ENCODE results near the gene TLX2. TPM values are rescaled to one million over a fixed set of nuclear protein-coding genes. Genes with fewer than 3 reads are reported as not detected.

TLX2 gene
- total RNA-seq, 1 experiment from 2014 or later = not detected

DNA sequence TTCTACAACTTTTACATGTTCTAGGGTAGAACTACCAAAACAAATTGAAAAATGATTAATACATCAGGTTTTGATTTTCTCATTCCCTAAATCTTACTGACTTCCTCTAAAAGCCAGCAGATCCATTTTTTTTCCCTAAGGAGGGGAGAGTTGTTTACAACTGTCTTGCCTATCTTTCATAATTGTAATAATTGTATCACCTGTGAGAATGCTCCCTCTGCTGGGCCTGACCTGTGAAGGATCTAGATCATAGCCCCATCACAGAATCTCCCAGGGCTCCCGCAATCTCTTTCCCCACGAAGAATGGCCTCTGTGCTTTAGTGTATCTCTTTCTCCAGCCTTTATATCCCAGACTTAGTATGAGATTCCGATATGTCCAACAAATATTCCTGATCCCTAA, 30.4 kb downstream of the TLX2 start:
- intact Hi-C loops (cut with micrococcal nuclease; ENCODE audit: unreplicated experiment) = no loop called here
- H3K4me1 ChIP-seq (ENCODE audit: insufficient read depth, low read length, poor library complexity, severe bottlenecking) = peaks cover 10% of the 10 kb centered on the region

DNA sequence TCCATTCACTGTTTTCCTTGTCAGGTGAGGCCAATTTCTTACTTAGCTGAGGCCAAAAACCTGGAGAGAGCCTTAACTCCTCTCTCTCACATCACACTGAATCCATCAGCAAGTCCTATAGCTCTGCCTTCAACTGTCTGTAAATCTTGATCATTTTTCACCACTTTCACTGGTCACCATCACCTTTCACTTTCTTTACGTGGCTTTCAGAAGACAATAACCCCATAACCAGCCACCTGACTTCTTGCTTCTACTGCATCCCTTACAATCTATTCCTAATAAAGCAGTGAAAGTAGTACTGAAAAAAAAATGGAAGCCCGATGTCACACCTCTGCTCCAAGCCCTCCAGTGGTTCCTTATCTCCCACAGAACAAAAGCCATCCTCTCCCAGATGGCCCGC, 31.8 kb downstream of the TLX2 start:
- H3K36me3 ChIP-seq (ENCODE audit: insufficient read depth, low read length, poor library complexity, severe bottlenecking) = no peaks in the 10 kb centered on the region
- ChIA-PET CTCF (no interaction called here), POLR2A (ENCODE audit: low non-redundant PET) (no interaction called here)
- no peaks in the 10 kb centered on the region for H3K9me3 ChIP-seq (ENCODE audit: low read depth, low read length, poor library complexity, severe bottlenecking)
- H3K27ac ChIP-seq (ENCODE audit: low read depth, low read length, poor library complexity, severe bottlenecking) = no peak overlapping the region
- TF ChIP-seq, protein P1, sequence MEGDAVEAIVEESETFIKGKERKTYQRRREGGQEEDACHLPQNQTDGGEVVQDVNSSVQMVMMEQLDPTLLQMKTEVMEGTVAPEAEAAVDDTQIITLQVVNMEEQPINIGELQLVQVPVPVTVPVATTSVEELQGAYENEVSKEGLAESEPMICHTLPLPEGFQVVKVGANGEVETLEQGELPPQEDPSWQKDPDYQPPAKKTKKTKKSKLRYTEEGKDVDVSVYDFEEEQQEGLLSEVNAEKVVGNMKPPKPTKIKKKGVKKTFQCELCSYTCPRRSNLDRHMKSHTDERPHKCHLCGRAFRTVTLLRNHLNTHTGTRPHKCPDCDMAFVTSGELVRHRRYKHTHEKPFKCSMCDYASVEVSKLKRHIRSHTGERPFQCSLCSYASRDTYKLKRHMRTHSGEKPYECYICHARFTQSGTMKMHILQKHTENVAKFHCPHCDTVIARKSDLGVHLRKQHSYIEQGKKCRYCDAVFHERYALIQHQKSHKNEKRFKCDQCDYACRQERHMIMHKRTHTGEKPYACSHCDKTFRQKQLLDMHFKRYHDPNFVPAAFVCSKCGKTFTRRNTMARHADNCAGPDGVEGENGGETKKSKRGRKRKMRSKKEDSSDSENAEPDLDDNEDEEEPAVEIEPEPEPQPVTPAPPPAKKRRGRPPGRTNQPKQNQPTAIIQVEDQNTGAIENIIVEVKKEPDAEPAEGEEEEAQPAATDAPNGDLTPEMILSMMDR (conservative IDR thresholded peaks at IDR 0.05; ENCODE audit: low read depth, low read length) = no peak
- TF ChIP-seq EZH2 (IDR thresholded peaks at IDR 0.05; ENCODE audit: borderline replicate concordance, low read depth, low read length, poor library complexity, severe bottlenecking) = no peak
- intact Hi-C loops (cut with micrococcal nuclease; ENCODE audit: unreplicated experiment) = no loop called here
- BruUV-seq (replicated peaks) = no TSS peak
- H3K27me3 ChIP-seq (replicated peaks; ENCODE audit: insufficient read depth, low read depth, low read length, poor library complexity) = peaks cover 14% of the 10 kb centered on the region
- H3K4me3 ChIP-seq (ENCODE audit: low read depth, low read length, poor library complexity, severe bottlenecking) = no peak overlapping the region
- no peak for DNase-seq (ENCODE audit: low spot score)
- H3K4me1 ChIP-seq (ENCODE audit: insufficient read depth, low read length, poor library complexity, severe bottlenecking) = peaks cover 10% of the 10 kb centered on the region

More for the DNA sequence above, 30.4 kb downstream of the TLX2 start:
- TF ChIP-seq, protein P1 (conservative IDR thresholded peaks at IDR 0.05; ENCODE audit: low read depth, low read length) = no peak
- TF ChIP-seq EZH2 (IDR thresholded peaks at IDR 0.05; ENCODE audit: borderline replicate concordance, low read depth, low read length, poor library complexity, severe bottlenecking) = no peak
- no peak overlapping the region for H3K27ac ChIP-seq (ENCODE audit: low read depth, low read length, poor library complexity, severe bottlenecking)
- peaks cover 14% of the 10 kb centered on the region for H3K27me3 ChIP-seq (replicated peaks; ENCODE audit: insufficient read depth, low read depth, low read length, poor library complexity)
- no peak overlapping the region for H3K4me3 ChIP-seq (ENCODE audit: low read depth, low read length, poor library complexity, severe bottlenecking)
- H3K36me3 ChIP-seq (ENCODE audit: insufficient read depth, low read length, poor library complexity, severe bottlenecking) = no peaks in the 10 kb centered on the region
- ChIA-PET POLR2A (ENCODE audit: low non-redundant PET) (no interaction called here), CTCF (no interaction called here)
- no peaks in the 10 kb centered on the region for H3K9me3 ChIP-seq (ENCODE audit: low read depth, low read length, poor library complexity, severe bottlenecking)
- no TSS peak for BruUV-seq (replicated peaks)
- no peak for DNase-seq (ENCODE audit: low spot score)

DNA sequence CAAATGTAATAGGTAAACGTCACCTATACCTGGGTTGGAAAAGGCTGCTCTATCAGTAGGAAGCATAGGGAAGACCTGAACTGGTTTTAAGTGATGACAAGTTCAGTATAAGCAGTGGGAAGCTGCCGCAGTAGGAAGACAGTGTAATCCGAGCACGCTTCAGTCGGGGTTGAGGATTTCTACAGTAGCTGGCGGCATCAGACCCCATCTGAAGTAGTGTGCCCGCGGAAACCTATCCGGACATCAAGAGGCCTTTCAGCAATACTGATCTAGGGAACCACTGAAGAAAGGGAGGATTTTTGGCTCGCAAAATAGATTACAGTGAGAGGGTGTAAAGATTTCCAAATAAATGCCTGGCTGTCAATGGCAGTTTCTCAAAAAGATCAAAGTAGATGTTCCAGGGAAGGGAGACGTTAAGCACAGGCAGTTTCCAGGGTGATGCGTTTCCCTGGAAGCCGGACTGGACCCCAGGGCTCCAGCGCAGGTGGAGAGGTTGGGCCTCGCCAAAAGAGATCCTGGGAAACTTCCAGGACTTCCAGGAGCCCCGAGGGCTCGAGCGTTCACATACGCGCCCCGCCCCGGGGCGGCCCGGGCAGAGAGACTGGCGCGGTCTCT, 34.1 kb downstream of the TLX2 start:
- CTCF ChIA-PET = no interaction called here
- Histone ChIP-seq H3K27me3 (replicated peaks; ENCODE audit: insufficient read depth, low read depth, low read length, poor library complexity) (peaks cover 14% of the 10 kb centered on the region), H3K36me3 (ENCODE audit: insufficient read depth, low read length, poor library complexity, severe bottlenecking) (no peaks in the 10 kb centered on the region), H3K4me3 (ENCODE audit: low read depth, low read length, poor library complexity, severe bottlenecking) (peak overlapping the region; percentile 48), H3K9me3 (ENCODE audit: low read depth, low read length, poor library complexity, severe bottlenecking) (no peaks in the 10 kb centered on the region), H3K27ac (ENCODE audit: low read depth, low read length, poor library complexity, severe bottlenecking) (no peak overlapping the region), H3K4me1 (ENCODE audit: insufficient read depth, low read length, poor library complexity, severe bottlenecking) (peaks cover 5% of the 10 kb centered on the region)
- no peak for TF ChIP-seq EZH2 (IDR thresholded peaks at IDR 0.05; ENCODE audit: borderline replicate concordance, low read depth, low read length, poor library complexity, severe bottlenecking)
- TF ChIP-seq, protein P1 (conservative IDR thresholded peaks at IDR 0.05; ENCODE audit: low read depth, low read length) = no peak
- BruUV-seq (replicated peaks) = no TSS peak
- DNase-seq (ENCODE audit: low spot score) = peak; percentile 29
- POLR2A ChIA-PET (ENCODE audit: low non-redundant PET) = no interaction called here
- intact Hi-C loops (cut with micrococcal nuclease; ENCODE audit: unreplicated experiment) = no loop called here
